GM18858 (cell line): ENCODE results near the gene CSTPP1.

Experiments used
- ATAC-seq: cut with Tn5 transposase; IDR thresholded peaks from one replicate; pipeline ENCODE4 v1.9.1; 2021; ENCODE audit not compliant: unreplicated experiment

Gene CSTPP1, protein sequence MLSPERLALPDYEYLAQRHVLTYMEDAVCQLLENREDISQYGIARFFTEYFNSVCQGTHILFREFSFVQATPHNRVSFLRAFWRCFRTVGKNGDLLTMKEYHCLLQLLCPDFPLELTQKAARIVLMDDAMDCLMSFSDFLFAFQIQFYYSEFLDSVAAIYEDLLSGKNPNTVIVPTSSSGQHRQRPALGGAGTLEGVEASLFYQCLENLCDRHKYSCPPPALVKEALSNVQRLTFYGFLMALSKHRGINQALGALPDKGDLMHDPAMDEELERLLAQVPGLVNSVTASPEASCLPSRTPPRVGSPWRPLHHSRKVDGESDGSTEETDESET

DNA sequence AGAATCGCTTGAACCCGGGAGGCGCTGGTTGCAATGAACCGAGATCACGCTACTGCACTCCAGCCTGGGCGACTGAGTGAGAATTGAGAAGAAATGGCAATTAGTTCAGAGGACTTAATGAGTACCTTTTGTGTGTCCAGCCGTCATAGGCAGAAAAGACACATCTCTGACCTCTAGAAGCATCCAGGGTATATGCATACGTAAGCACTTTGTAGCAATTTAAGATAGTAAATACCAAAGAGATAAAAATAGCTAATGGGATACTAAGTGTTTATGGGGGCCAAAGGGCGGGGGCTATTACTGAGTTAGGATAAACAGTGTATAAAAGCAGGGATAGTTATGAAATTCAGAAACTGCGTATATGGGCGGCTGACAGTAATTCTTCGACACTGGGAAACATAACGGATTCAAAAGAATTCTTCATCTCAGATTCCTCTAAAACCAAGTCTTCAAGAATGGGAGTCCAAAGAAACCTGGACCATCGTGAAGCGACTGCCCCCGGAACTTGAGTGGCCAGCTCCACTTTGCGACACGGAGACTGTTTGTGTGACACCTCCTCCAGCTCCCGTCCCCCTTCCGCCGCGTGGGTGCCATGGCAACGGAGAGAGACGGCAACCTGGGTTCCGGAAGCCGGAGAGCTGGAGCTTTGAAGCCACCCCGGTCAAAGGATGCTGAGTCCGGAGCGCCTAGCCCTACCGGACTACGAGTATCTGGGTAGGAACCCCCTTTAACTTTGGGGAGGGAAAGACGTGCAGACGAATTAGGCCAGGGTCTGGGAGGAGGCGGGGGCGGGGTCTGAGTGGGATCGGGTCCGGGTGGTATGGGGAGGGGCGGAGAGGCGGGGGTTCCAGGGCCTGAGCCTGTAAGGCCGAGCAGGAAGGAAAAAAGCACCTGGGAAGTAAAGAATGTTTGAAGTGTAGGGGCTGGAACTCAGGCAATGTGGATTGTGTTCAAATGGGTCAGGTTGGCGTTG is at the start of gene CSTPP1:
CSTPP1 (plus strand) TSS at position 624 of the 973 bp plus-strand sequence; CDS start at position 669, 45 bp downstream.
- ATAC-seq, result peak; percentile 72

DNA sequence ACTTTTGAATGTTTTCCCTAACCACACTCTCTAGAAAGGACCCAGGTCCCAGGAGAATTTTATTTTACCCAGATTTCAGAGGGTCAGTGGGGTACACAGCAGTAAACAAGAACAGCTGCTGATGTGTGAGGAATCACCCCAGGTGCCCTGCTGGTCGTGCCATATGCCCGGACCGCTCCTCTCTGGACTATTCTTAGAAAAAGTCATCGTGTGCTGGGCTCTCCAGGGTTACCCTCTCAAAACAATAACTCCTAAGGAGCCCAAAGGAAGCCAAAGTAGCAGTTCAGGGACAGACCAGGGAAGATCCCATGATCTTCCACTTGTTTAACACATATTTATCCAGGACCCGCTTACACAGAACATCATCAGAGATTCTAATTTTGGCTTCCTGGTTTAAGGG is 47.9 kb upstream of the CSTPP1 start:
- ATAC-seq, result no peak

DNA sequence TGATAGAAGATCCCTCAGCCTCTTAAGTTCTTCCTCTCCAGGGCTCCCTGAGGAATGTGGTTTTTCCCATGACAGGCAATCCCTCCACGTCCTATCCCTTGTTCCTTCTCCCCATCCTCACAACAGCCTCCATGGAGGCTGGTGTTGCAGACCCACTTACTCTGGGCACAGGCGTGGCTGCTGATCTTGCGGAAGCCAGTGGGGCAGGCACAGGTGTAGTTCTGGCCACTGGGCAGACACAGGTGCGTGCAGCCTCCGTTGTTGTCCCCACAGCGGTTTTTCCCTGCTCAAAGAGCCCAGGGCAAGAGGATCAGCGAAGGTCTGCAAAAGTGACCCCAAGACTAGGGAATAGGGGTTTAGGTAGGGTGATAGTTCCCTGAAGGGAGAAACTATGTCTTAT is 47.3 kb upstream of the CSTPP1 start:
- ATAC-seq, result no peak

DNA sequence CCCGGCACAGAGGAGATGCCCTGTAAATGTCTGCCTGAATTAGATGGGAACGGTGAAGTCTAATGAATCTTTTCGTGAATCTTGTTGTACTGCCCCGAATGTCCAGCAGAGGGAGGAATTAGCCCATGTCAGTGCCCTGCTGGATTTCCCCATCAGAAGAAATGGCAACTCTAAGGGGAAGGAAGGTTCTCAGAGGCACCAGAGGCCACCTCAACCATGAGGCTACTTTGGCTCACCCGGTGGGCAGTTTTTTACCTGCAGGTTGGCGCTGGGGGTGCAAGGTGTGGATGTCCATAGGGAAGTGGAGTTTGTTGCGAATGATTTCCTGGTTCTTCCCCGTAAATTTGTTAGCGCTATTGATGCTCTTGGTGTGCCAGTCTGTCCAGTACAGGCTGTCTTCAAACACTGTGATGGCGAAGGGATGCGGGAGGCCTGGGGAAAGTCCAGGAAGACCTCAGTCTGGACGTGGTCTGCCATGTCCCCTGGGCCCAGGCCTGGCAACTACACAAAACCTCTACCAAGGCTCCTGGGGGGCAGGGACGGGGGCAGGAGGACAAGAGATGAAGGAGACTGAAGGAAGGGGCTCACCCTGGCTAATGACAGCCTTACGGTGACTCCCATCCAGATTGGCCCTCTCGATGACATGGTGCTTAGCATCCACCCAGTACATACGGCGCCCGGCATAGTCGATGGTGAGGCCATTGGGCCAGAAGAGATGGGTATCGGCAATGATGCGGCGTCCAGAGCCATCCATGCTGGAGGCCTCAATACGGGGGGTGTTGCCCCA is 46.7 kb upstream of the CSTPP1 start:
- no peak for ATAC-seq

DNA sequence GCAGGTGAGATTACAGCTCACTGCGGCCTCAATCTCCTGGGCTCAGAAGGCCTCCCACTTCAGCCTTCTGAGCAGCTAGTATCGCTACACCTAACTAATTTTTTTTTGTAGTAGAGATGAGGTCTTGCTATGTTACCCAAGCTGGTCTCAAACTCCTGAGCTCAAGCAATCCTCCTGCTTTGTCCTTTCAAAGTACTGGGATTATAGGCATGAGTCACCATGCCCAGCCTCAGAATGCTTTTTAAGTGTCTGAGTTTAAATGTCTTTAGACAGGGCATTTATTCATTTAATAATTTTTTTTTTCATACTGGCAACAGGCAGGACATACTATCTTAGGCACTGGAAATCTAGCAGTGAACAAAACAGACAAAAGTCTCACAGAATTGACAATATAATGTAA is 45.9 kb upstream of the CSTPP1 start:
- no peak for ATAC-seq

DNA sequence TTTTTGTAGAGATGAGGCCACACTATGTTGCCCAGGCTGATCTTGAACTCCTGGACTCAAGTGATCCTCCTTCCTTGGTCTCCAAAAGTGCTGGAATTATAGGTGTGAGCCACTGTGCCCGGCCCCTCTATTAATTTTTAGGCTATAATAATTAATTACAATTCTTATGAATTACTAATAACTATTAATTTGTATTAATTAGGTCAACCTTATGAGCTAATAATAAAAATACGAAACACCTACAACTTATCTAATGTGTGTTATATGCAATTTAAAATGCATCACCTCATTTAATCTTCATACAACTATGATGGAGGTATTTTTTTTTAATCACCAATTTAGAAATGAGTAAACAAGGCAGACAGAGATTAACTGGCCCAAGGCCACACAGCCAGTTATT is 44.5 kb upstream of the CSTPP1 start:
- no peak for ATAC-seq

DNA sequence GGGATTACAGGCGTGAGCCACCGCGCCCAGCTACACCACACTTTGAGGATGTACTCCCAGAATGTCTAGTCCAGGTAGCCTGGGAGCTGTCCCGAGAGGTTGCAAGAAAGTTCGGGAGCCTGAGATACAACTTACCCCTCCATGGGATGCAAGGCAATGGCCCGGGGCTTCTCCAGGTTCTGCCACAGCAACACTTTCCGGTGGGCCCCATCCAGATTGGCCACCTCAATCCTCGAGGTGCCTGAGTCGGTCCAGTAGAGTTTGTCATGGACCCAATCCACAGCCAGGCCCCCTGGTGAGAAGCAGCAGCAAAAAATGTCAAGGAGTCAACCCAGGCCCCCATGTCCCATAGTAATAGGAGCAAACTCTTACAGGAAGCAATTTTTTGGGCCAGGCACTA is 43.7 kb upstream of the CSTPP1 start:
- no peak for ATAC-seq

DNA sequence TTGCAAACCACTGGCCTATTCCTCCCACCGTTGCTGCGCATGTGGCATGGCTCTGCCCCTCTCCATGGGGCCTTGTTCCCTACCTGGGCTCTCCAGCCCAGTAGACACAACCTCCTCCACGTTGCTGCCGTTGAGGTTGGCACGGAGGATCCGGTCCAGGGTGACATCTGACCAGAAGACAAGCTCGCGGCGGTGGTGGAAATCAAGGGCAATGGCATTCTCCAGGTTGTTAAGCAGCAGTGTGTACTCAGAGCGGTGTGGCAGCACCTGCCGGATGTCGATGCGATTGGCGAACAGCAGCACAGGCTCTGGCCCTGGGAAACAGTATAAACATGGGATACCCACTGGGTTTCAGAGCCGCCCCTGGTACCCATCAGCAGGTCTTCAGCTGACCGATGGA is 42.1 kb upstream of the CSTPP1 start:
- no peak for ATAC-seq

DNA sequence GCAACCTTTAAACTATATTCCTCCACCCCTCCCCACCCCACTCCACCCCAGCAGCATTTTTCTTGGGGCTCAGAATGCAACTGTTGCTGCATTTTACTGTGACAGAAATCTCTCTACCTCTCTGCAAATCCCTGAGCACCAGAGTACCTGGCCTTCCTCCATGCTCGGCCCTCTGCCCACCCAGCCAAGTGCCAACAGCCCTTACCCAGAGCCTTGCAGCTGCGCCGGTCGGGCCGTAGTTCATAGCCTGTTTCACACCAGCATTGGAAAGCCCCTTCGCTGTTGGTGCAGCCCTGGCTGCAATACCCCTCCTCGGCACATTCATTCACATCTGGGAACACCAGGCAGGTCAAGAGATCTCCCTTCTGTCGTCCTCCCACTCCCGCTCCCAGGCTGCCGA is 41.6 kb upstream of the CSTPP1 start:
- no peak for ATAC-seq

DNA sequence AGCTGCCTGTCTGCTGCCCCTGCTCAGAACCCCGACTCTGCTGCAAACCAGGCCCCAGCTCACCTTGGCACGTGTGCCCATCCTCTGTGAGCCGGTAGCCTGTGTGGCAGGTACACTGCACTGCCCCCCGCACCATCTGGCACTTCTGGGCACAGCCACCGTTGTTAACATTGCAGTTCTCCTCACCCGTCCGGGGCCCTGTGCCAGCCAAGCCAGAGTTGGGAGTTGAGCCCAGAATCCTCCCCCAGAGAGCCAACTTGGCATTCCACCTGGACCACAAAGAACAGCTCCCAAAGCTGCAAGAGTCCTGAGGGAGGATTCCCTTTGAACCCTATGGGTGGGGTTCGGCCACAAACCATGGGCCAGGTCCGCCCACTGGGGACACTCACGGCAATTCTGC is 40.7 kb upstream of the CSTPP1 start:
- no peak for ATAC-seq

DNA sequence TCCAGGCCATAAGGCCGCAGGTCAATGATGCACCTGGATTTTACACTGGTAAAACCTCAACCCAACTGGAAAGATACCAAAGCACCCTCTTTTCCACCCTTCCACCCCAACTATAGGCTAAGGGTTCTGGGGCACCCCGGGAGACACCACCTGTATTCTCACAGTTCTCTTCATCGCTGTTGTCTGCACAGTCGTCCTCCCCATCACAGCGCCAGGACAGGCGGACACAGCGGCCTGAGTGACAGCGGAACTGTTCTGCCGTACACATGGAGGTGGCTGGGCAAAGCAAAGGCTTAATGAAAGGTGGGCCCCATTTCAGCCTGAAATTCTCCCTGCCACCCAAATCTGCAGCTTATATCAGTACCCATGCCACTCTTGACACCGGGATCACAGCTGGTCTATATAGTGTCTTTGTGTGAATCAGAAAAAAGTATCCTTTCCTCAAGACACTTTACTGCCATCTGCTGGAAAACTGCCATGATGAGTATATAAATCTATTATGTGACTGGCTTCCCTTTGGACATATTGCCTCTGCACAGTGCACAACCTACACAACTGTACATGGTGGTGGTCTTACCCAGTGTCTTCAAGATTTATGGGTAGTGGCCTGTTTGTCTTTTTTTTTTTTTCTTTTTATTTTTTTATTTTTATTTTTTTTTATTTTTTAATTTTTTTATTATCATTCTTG is 39.7 kb upstream of the CSTPP1 start:
- no peak for ATAC-seq

DNA sequence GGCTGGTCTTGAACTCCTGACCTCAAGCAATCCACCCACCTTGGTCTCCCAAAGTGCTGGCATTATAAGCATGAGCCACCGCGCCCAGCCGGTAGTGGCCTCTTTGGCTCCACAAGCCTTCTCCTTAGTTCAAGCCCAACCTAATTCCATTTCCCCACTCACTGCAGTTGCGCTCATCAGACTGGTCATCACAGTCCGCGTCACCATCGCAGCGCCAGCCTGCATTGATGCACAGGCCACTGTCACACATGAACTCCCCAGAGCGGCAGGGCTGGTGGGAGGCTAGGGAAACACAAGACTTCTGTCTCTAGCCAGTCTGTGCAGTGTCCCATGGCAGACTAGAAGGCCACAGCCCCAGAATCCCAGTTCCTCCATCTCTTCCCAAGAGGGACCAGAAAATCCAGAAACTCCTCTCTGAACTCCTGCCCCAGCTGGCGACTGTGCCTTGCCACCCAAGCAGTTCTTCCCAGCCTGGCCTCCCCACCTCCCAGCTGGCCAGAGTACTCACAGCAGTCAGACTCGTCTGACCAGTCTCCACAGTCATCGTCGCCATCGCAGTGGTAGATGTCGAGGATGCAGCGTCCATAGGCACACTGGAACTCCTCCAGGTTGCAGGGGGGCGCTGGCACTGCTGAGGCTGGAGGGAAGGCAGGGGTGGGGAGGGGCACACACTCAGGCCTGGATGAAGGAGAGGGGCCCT is 38.0 kb upstream of the CSTPP1 start:
- ATAC-seq, result no peak

DNA sequence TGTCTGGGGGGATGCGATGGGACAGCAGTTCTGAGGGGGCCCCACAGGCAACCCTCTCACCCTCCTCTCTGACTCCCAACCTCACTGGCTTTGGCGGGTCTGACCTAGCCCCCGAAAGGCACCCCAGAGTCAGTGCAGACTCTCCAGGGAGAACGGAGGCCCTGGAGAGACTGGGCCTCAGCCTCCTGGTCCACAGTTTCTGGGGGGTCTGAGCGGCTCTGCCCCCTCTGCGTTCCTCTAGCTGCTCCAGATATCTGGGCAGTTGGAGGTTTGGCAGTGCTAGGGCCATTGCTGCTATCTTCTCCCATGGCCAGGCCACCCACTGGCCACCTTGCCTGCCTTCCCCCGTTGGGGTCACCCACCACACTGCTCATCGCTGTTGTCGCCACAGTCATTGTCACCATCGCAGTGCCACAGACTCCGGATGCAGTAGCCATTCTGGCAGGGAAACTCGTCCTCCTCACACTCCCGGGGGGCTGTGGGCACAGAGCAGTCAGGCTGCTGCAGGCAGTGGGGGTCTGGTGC is 37.0 kb upstream of the CSTPP1 start:
- ATAC-seq, result no peak

DNA sequence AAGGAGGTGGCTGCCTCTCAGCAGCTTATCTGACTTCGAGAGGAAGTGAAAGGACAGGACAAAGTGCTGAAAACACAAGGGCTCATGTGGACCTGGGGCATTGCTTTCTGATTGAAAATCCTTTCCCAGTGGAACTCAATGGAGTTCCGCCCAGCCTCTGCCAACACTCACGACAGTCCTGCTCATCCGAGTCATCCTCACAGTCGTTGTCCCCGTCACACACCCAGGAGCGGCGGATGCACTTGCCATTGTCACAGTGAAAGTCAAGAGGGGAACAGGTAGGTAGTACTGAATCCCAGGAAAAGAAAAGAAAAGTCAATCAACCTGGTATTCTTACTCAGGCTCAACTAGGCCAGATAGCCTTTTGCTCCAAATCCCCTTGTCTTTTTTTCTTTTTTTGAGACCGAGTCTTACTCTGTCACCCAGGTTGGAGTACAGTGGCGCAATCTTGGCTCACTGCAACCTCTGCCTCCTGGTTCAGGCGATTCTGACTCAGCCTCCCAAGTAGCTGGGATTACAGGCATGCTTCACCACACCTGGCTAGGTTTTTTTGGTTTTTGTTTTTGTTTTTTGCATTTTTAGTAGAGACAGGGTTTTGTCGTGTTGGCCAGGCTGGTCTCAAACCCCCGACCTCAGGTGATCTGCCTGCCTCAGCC is 36.3 kb upstream of the CSTPP1 start:
- ATAC-seq, result no peak

DNA sequence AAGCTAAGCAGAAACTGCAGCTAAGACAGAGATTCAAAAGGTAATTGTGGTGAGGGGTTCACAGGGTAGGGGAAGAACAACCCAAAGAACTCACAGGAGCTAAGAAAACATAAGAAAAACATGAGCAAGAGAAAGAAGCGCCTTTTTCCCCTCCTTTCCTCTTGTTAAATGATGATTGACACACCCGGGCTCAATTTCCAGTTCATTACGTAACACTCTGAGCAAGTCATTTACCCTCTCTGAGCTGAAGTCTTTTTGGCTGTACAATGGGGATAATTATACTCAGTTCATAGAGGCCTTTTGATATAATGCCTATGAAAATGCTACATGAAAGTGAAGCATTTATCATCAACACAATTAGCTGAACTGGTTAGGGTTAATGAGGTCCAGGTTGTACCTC is 35.4 kb upstream of the CSTPP1 start:
- ATAC-seq, result no peak

DNA sequence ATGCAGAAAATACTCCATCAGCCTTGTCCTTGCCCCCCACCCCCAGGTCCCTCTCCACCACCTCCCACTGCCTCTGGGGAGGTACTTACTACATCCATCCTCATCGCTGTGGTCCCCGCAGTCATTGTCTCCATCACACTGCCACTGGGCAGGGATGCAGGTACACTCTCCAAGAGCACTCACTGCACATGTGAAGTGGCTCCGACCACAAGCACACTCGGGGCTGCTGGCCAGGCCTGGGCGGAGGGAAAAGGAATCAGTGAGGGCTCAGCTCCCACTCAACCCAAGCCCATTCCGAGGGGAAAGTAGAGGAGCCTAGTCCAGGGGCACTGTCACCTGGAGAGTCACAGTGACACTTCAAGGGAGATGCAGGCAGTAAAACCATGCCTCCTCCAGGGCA is 33.9 kb upstream of the CSTPP1 start:
- no peak for ATAC-seq

DNA sequence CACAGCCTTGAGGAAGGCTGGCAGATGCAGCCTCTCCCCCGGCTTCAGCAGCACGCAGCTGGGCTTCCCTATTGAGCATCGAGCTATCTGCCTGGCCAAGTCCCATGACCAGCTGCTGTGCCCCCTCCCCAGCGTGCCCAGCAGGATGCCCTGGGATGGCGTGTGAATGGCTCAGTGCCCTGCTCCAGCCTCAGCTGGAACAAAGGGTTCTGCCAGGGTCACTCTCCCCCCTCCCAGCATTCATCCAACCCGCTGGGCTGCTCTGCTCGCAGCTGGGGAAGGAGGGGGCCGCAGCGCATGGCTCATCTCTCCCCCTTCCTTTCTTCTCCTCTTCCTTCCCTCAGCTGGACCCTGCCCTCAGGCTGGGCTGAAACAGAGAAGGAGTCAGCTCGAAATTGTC is 32.7 kb upstream of the CSTPP1 start:
- ATAC-seq, result no peak

DNA sequence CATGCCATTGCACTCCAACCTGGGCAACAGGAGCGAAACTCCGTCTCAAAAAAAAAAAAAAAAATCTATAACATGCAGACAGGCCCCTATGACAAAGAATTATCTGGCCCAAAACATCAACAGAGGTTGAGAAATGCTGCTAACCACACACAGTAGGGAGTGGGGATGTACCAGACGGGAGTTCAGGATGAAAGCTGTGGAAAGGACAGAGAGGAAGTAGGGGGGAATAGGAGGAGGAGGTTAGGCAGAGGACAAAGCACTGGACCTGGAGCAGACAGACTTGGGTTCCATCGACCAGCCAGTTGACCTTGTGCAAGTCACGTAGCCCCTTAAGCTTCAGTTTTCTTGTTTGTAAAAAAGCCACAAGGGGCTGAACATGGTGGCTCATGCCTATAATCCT is 30.8 kb upstream of the CSTPP1 start:
- ATAC-seq, result no peak

DNA sequence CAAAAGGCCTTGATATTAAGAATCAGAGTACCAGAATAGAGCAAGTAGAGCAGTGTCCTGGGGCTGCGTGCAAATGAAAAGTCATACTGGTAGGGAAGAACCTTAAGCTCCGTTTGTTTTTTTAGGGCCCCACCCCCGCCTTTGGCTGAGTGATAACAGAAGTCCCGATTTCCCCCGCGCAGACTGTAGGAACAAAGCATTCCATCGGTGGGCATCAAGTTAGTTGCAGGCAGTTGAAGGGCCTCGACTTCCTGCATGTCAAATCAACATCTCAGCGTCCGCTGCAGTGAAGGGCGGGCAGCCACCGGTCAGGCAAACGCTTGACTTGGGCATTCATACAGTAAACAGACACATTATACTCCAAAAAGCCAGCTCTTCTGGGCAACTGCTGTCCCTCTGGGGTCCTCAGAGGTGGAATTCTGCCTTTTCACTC is 29.9 kb upstream of the CSTPP1 start:
- no peak for ATAC-seq
